Ectodermal cell (in vitro differentiated cells): ENCODE data around the gene DYNLT1.
"Not testable (repeated sequence)": the region's sequence is repeated elsewhere in the genome, so short reads cannot be mapped to it uniquely, and the experiment has no call there.

Source experiments
- H3K27ac ChIP-seq: 2 replicates; pipeline ENCODE4 v1.7.0; 2013; ENCODE audit warnings: mild to moderate bottlenecking, low read depth, low read length; ENCODE audit not compliant: insufficient read depth, poor library complexity, severe bottlenecking
- H3K27me3 ChIP-seq: 2 replicates; pipeline ENCODE4 v1.7.0; 2013; ENCODE audit warnings: mild to moderate bottlenecking, low read length; ENCODE audit not compliant: insufficient read depth, control insufficient read depth, poor library complexity, severe bottlenecking
- H3K36me3 ChIP-seq: one replicate; pipeline ENCODE4 v1.7.0; 2013; ENCODE audit warnings: low read length; ENCODE audit not compliant: control insufficient read depth, insufficient read depth
- H3K4me1 ChIP-seq: one replicate; pipeline ENCODE4 v1.7.0; 2013; ENCODE audit warnings: low read length; ENCODE audit not compliant: control insufficient read depth, insufficient read depth
- H3K4me3 ChIP-seq: 2 replicates; pipeline ENCODE4 v1.7.0; 2013; ENCODE audit warnings: low read depth, low read length, control low read depth; ENCODE audit not compliant: insufficient read depth
- H3K9me3 ChIP-seq: 2 replicates; pipeline ENCODE4 v1.7.0; 2013; ENCODE audit warnings: mild to moderate bottlenecking, low read length, moderate library complexity; ENCODE audit not compliant: control insufficient read depth
- WGBS, 2 experiments: methylation state at CpG; one replicate each; pipeline ENCODE4 v1.1.7; 2013; ENCODE audit warnings: missing lambda C conversion rate in 2 of 2; 5-methylcytosine and 5-hydroxymethylcytosine counted together

DYNLT1 gene

GRCh38 chr6:158677094-158677493, 32.6 kb upstream of the DYNLT1 start:
- not testable (repeated sequence) for H3K9me3 ChIP-seq, H3K4me3 ChIP-seq, H3K27me3 ChIP-seq, H3K27ac ChIP-seq, H3K4me1 ChIP-seq, H3K36me3 ChIP-seq
- WGBS, 2 experiments = 89 to 94% methylated on average over 3 of the region's 3 CpGs

- WGBS, 2 experiments = 92 to 93% methylated on average over 14 of the region's 14 CpGs
- Histone ChIP-seq H3K27me3 (no peaks in the 10 kb centered on the region), H3K36me3 (no peaks in the 10 kb centered on the region), H3K4me3 (no peak overlapping the region), H3K4me1 (no peaks in the 10 kb centered on the region), H3K27ac (no peak overlapping the region), H3K9me3 (no peaks in the 10 kb centered on the region)
These were observed 30.0 kb upstream of the DYNLT1 start for GRCh38 chr6:158674342-158675131.

- Histone ChIP-seq H3K27ac (no peak overlapping the region), H3K9me3 (no peaks in the 10 kb centered on the region), H3K4me3 (no peak overlapping the region), H3K4me1 (no peaks in the 10 kb centered on the region), H3K27me3 (no peaks in the 10 kb centered on the region), H3K36me3 (no peaks in the 10 kb centered on the region)
- 88 to 94% methylated on average over 6 of the region's 6 CpGs for WGBS, 2 experiments
These were observed 28.2 kb upstream of the DYNLT1 start for GRCh38 chr6:158672726-158673125.

DNA sequence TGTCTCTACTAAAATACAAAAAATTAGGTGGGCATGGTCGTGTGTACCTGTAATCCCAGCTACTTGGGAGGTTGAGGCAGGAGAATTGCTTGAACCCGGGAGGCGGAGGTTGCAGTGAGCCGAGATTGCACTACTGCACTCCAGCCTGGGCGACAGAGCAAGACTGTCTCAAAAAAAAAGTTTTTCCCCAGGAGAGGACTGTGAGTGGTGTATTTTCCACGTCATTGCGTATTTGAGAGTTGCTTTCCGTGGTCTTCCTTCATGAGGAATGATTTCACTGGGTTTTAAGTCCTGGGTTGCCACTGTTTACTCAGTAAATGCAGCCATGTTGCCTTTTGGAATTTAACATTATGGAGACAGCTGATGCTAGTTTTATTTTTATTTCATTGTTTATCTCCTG, 27.6 kb upstream of the DYNLT1 start:
- not testable (repeated sequence) for H3K4me1 ChIP-seq, H3K27ac ChIP-seq, H3K36me3 ChIP-seq, H3K4me3 ChIP-seq, H3K9me3 ChIP-seq, H3K27me3 ChIP-seq
- 90% methylated on average over 8 of the region's 8 CpGs for WGBS, 2 experiments

DNA sequence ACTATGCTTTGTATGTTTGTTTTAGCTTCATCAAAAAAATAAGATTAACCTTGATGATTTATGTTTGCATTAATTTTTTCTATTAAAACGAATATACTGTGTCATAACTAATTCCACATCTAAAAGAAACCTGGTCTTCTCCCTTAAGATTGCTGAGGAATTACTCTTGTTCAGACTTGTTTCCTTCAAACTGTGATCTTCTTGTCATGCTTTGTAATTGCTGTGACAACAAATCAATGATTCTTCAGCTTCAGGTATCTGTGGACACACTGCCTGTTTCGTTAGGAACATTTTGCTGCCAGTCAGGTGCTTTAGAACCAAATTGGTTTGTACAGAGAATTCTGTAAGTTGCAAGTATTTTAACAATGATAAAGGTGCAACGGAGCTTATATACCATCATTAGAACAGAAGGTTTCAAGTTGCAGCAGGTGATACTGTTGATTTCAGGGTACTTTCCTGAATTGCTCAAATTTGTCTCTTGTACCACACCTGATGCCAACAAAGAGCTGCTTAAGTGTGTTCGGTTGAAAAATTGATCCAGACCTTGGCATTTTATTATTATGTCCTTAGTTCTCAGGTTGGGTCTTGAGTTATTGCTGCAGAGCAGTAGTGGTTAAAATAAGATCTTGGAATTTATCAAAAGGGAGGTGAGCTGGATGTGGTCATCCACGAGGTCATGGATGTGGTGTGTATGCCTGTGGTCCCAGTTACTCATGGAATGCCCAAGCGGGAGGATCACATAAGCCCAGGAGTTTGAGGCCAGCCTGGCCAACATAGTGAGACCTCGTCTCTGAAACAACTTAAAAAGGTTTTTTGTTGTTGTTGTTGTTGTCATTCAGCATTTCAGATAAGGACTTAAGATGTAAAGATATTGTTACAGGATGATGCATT, 24.8 kb upstream of the DYNLT1 start:
- 89 to 90% methylated on average over 6 to 7 of the region's 7 CpGs for WGBS, 2 experiments
- H3K27ac ChIP-seq = no peak overlapping the region
- H3K27me3 ChIP-seq = no peaks in the 10 kb centered on the region
- H3K36me3 ChIP-seq = no peaks in the 10 kb centered on the region
- H3K4me1 ChIP-seq = no peaks in the 10 kb centered on the region
- H3K4me3 ChIP-seq = no peak overlapping the region
- H3K9me3 ChIP-seq = no peaks in the 10 kb centered on the region

DNA sequence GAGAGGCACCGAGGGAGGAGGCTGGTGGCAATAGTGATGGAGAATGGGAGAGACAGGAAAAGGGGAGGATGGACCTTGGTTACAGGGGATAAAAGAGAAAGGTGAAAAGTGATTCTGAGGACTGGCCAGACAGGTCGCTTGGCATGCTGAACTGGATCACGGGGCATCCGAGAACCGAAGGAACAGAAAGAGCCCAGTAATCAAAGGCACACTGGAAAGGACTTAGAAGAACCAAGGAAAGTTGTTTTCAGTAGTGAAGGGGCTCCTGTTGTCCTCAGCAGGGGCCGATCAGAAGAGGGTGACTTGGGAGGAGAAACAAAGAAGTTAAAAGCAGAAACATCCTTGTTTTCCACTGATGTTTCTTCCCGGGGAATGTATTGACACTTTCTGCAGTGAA, 24.2 kb upstream of the DYNLT1 start:
- no peaks in the 10 kb centered on the region for H3K9me3 ChIP-seq
- 78 to 80% methylated on average over 7 of the region's 7 CpGs for WGBS, 2 experiments
- H3K4me3 ChIP-seq = no peak overlapping the region
- H3K27ac ChIP-seq = no peak overlapping the region
- H3K36me3 ChIP-seq = no peaks in the 10 kb centered on the region
- H3K27me3 ChIP-seq = no peaks in the 10 kb centered on the region
- peaks cover 3% of the 10 kb centered on the region for H3K4me1 ChIP-seq

DNA sequence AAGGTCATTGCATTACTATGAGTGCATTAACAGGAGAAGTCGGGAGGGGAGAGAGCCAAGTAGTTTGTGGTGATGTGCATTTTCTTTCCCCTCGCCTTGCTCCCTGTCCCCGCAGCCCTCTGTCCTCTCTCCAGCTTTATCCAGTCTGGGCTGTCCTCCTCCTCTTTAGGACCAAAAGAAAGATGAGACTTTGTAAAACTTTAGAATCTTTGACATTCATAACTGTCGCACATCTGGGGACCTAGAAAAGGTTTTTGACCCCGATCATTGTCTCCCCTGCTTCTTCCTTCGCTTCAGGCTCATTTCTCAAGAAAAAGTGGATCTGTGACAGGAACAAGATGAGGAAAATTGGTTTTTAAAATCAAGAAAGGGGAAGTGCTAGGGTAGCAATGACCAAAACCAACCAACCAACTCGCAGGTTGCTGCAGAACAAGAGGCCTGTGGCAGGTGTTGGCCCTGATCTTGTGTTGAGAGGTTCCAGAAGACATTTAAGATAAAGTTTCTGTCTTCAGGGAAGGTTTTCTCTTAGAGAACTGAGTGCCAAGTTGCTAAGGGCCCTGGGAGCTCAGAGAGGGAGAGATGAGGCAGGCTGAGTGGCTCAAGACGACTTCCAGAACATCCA, 22.9 kb upstream of the DYNLT1 start:
- Histone ChIP-seq H3K27ac (no peak overlapping the region), H3K36me3 (no peaks in the 10 kb centered on the region), H3K27me3 (no peaks in the 10 kb centered on the region), H3K4me1 (peaks cover 3% of the 10 kb centered on the region), H3K9me3 (no peaks in the 10 kb centered on the region), H3K4me3 (no peak overlapping the region)
- WGBS, 2 experiments = 92 to 94% methylated on average over 8 of the region's 8 CpGs

DNA sequence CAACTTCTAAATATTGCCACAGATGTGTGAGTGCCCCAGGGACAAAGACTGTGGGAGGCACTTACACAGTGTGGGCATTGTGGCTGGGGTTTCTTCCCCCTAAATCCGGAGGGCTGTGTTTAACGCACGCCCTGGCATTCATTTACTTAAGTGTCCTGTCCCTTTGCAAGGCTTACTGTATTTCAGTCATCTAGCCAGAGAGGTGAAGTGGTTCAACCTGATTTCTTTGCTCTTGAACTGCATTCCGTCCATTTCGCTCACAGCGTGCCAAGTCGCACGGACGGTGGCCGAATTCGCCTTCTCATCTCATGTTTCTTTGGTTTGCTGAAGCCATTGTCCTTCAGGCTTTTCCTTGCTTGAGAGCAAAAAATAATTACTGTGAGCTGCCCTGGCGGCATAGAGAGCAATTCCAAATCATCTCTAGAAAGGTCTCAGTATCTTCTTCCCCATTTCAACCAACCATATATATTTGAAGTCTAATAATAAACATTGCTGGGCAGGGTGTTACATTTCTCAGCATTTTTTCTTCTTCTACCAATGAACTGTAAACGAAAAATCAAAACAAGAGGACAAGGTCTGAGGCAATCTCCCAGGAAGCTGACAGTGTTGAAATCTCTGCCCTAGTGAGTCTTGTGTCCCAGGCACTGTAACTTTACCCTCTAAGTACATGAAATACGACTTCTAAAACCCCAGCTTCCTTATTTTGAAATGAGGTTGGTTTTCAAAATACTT, 22.3 kb upstream of the DYNLT1 start:
- WGBS, 2 experiments = 90 to 93% methylated on average over 14 of the region's 14 CpGs
- Histone ChIP-seq H3K27ac (no peak overlapping the region), H3K27me3 (no peaks in the 10 kb centered on the region), H3K4me1 (peaks cover 3% of the 10 kb centered on the region), H3K4me3 (no peak overlapping the region), H3K36me3 (no peaks in the 10 kb centered on the region), H3K9me3 (no peaks in the 10 kb centered on the region)

DNA sequence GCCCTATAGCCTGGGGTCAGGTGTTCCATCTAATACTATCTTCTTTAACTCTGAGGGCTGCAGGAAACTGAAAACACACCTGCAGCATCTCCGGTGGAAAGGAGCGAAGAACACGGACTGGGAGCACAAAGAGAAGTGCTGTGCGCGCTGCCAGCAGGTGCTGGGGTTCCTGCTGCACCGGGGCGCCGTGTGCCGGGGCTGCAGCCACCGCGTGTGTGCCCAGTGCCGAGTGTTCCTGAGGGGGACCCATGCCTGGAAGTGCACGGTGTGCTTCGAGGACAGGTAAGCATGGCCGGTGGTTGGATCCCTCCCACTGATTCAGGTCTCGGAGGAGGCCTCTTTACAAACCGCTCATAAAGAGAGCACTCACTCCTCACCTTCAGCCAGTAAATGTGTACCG, 20.8 kb upstream of the DYNLT1 start:
- no peak overlapping the region for H3K4me3 ChIP-seq
- no peaks in the 10 kb centered on the region for H3K9me3 ChIP-seq
- WGBS, 2 experiments = 97% methylated on average over 18 of the region's 18 CpGs
- H3K4me1 ChIP-seq = peaks cover 3% of the 10 kb centered on the region
- H3K27ac ChIP-seq = no peak overlapping the region
- no peaks in the 10 kb centered on the region for H3K36me3 ChIP-seq
- no peaks in the 10 kb centered on the region for H3K27me3 ChIP-seq
